HG02759 (cell line): ENCODE results near the gene HOXB5.

ENCODE experiments used
- ATAC-seq: cut with Tn5 transposase; IDR thresholded peaks from one replicate; pipeline ENCODE4 v1.9.1; 2021; ENCODE audit warnings: mild to moderate bottlenecking, moderate library complexity; ENCODE audit not compliant: unreplicated experiment

Gene HOXB5

GRCh38 chr17:48593126-48593829, at the start of gene HOXB5:
TSS of gene HOXB5 (minus strand) at chr17:48593779. CDS start at chr17:48593682, 97 bp downstream.
- no peak for ATAC-seq

GRCh38 chr17:48642843-48643696, 49.5 kb upstream of the HOXB5 start:
- no peak for ATAC-seq

GRCh38 chr17:48642059-48642842, 48.7 kb upstream of the HOXB5 start:
- no peak for ATAC-seq

GRCh38 chr17:48641541-48642058, 48.0 kb upstream of the HOXB5 start:
- no peak for ATAC-seq

GRCh38 chr17:48640858-48641180, 47.2 kb upstream of the HOXB5 start:
- ATAC-seq, result no peak

GRCh38 chr17:48639982-48640857, 46.6 kb upstream of the HOXB5 start:
- no peak for ATAC-seq

GRCh38 chr17:48639136-48639535, 45.6 kb upstream of the HOXB5 start:
- ATAC-seq, result no peak

- ATAC-seq, result no peak
Observed at GRCh38 chr17:48637323-48638260, 44.0 kb upstream of the HOXB5 start.

GRCh38 chr17:48636177-48637018, 42.8 kb upstream of the HOXB5 start:
- ATAC-seq, result no peak

GRCh38 chr17:48634493-48635208, 41.1 kb upstream of the HOXB5 start:
- no peak for ATAC-seq

- ATAC-seq, result no peak
Observed at GRCh38 chr17:48633266-48633677, 39.7 kb upstream of the HOXB5 start.

GRCh38 chr17:48632579-48633265, 39.1 kb upstream of the HOXB5 start:
- ATAC-seq, result no peak

GRCh38 chr17:48631693-48632578, 38.4 kb upstream of the HOXB5 start:
- no peak for ATAC-seq

- ATAC-seq, result no peak
Observed at GRCh38 chr17:48630925-48631692, 37.5 kb upstream of the HOXB5 start.
